PC-9 (cell line): ENCODE results near the gene TLR1. TPM values are rescaled to one million over a fixed set of nuclear protein-coding genes. Genes with fewer than 3 reads are reported as not detected.

Experiments used
- BruUV-seq: library from RNA; stranded (reverse); fragments of 400-500 nt; replicated peaks from 2 replicates; lab custom pipeline; 2021; lab: Mats Ljungman, UMichigan
- CTCF ChIA-PET: fragments of 300-600 bp; sonication (Branson Sonifier 250); formaldehyde crosslinking; loops from one replicate; lab custom pipeline; 2022; ENCODE audit warnings: antibody characterized with exemption; lab: Charles Lee
- POLR2A ChIA-PET: fragments of 300-600 bp; sonication (Branson Sonifier 250); formaldehyde crosslinking; loops from one replicate; lab custom pipeline; 2022; ENCODE audit warnings: antibody characterized with exemption; ENCODE audit not compliant: unreplicated experiment; lab: Charles Lee
- DNase-seq, 2 experiments: peaks; one replicate each; pipeline versions ENCODE4 v3.0.0 to v3.0.0-alpha.2; 2015 to 2022; ENCODE audit warnings: mixed read lengths in 1 of 2
- H2AFZ ChIP-seq: fragments of 200-600 bp; sonication (generic); 2 replicates; pipeline ENCODE4 v1.8.1; 2017; ENCODE audit warnings: antibody characterized with exemption
- H3F3A ChIP-seq: fragments of 200-600 bp; sonication (generic); 2 replicates; pipeline ENCODE4 v1.8.1; 2017; ENCODE audit warnings: antibody characterized with exemption, mild to moderate bottlenecking, low read depth; ENCODE audit not compliant: insufficient read depth
- H3K27ac ChIP-seq: fragments of 200-600 bp; sonication (generic); 2 replicates; pipeline ENCODE4 v1.6.1; 2016; ENCODE audit warnings: mixed run types
- H3K27me3 ChIP-seq: fragments of 200-600 bp; sonication (generic); 2 replicates; pipeline ENCODE4 v1.6.1; 2016; ENCODE audit warnings: low read depth, mixed run types; ENCODE audit not compliant: insufficient read depth
- H3K36me3 ChIP-seq: fragments of 200-600 bp; sonication (generic); 2 replicates; pipeline ENCODE4 v1.6.1; 2016; ENCODE audit warnings: low read depth, mixed run types
- H3K4me1 ChIP-seq: fragments of 200-600 bp; sonication (generic); replicated peaks from 2 replicates; pipeline ENCODE4 v1.6.1; 2016; ENCODE audit warnings: mixed run types; ENCODE audit not compliant: insufficient read depth
- H3K4me2 ChIP-seq: fragments of 200-600 bp; sonication (generic); 2 replicates; pipeline ENCODE4 v1.6.1; 2017; ENCODE audit warnings: mixed run types
- H3K4me3 ChIP-seq: fragments of 200-600 bp; sonication (generic); 2 replicates; pipeline ENCODE4 v1.6.1; 2016; ENCODE audit warnings: mixed run types
- H3K79me2 ChIP-seq: fragments of 200-600 bp; sonication (generic); 2 replicates; pipeline ENCODE4 v1.6.1; 2017; ENCODE audit warnings: low read depth, mixed run types
- H3K9me2 ChIP-seq: fragments of 200-600 bp; sonication (generic); 2 replicates; pipeline ENCODE4 v1.8.1; 2017; ENCODE audit warnings: mild to moderate bottlenecking; ENCODE audit not compliant: insufficient read depth
- H3K9me3 ChIP-seq: fragments of 200-600 bp; sonication (generic); 2 replicates; pipeline ENCODE4 v1.8.1; 2016; ENCODE audit warnings: low read depth; ENCODE audit not compliant: insufficient read depth
- H4K20me1 ChIP-seq: fragments of 200-600 bp; sonication (generic); 2 replicates; pipeline ENCODE4 v1.8.1; 2017; ENCODE audit not compliant: insufficient read depth
- EZH2 ChIP-seq: fragments of 200-600 bp; sonication (generic); IDR thresholded peaks from 2 replicates; pipeline ENCODE4 v1.8.0; 2017; ENCODE audit warnings: antibody characterized with exemption, low read depth
- intact Hi-C: fragments of 100-400 bp; cut with micrococcal nuclease; formaldehyde crosslinking; loops from one replicate; pipeline ENCODE4 v1.10.0; 2022; ENCODE audit not compliant: unreplicated experiment
- total RNA-seq: library from RNA; stranded (reverse); gene quantifications from 2 replicates; pipeline ENCODE4 v1.2.3, GENCODE V29; 2021
- TF ChIP-seq, protein P1 (sequence below): fragments of 200-600 bp; sonication (generic); conservative IDR thresholded peaks from 2 replicates; pipeline ENCODE4 v1.6.1; 2017; ENCODE audit warnings: mixed run types, antibody characterized with exemption, mild to moderate bottlenecking, moderate library complexity

TLR1 gene
- total RNA-seq, 1 experiment from 2014 or later, result 3.9 TPM

DNA sequence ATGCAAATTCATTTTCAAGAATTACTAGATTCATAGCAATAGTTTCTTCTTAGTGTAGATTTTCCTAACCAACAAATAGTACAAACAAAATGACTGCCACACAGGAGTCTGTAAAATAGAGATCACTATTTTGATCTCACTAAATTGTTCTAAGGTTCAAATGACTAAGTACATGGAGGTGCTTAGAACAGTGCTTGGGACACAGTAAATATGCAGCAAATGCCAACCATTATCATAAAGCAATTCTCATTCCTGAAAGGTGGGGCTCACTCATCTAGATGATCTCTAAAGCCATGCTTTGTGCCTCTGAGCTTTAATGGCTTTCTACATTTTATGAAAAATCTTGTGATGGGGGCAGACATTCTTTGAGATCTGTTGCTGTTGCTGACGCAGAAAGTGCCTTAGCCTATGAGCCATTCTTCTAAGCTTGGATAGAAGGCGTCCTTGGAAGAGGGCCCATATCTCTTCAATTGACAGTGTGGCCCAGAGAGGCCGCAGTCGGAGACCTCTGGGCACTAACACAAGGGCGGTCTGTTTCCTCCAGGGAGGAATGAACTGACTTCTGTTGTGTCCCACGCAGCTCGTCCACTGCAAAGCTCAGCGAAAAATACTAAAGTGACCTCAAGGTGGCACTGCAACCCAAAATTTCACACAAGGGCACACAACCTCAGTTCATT lies 45.3 kb downstream of the TLR1 start:
- no peaks in the 10 kb centered on the region for H3K36me3 ChIP-seq
- H2AFZ ChIP-seq, result peak overlapping the region; percentile 20; the same call in 1 of the 2 replicates
- no peaks in the 10 kb centered on the region for H4K20me1 ChIP-seq

GRCh38 chr4:38757945-38758600 lies 46.5 kb downstream of the TLR1 start:
- ChIA-PET CTCF (interaction anchor here (0.9 to 3.2 kb wide), 3 partner anchors 61 to 145 kb away, joined by 4 to 23 read pairs (median 7); no protein-coding TSS in a partner anchor), POLR2A (no interaction called here)
- no peak overlapping the region for H2AFZ ChIP-seq
- no peaks in the 10 kb centered on the region for H3K9me3 ChIP-seq
- DNase-seq, result peak in 1 of 2 experiments; percentile 20
- no peak overlapping the region for H3K4me2 ChIP-seq
- 0 out of 2 replicates have a peak, but pooled peaks cover 3% of the 10 kb centered on the region for H3F3A ChIP-seq
- intact Hi-C loops, result loop anchor here (2.0 to 10.0 kb wide), 3 partner anchors 47 to 1217 kb away; partner anchors contain the start of genes LIAS, PDS5A, RPL9 and TLR1
- no peak overlapping the region for H3K27ac ChIP-seq
- H3K79me2 ChIP-seq, result no peaks in the 10 kb centered on the region
- no peaks in the 10 kb centered on the region for H3K36me3 ChIP-seq
- peaks cover 6% of the 10 kb centered on the region; the same call in 1 of the 2 replicates for H3K4me1 ChIP-seq
- BruUV-seq, result no TSS peak
- H3K27me3 ChIP-seq, result no peaks in the 10 kb centered on the region
- H4K20me1 ChIP-seq, result no peaks in the 10 kb centered on the region
- H3K4me3 ChIP-seq, result no peak overlapping the region
- no peaks in the 10 kb centered on the region for H3K9me2 ChIP-seq
- TF ChIP-seq, protein P1, sequence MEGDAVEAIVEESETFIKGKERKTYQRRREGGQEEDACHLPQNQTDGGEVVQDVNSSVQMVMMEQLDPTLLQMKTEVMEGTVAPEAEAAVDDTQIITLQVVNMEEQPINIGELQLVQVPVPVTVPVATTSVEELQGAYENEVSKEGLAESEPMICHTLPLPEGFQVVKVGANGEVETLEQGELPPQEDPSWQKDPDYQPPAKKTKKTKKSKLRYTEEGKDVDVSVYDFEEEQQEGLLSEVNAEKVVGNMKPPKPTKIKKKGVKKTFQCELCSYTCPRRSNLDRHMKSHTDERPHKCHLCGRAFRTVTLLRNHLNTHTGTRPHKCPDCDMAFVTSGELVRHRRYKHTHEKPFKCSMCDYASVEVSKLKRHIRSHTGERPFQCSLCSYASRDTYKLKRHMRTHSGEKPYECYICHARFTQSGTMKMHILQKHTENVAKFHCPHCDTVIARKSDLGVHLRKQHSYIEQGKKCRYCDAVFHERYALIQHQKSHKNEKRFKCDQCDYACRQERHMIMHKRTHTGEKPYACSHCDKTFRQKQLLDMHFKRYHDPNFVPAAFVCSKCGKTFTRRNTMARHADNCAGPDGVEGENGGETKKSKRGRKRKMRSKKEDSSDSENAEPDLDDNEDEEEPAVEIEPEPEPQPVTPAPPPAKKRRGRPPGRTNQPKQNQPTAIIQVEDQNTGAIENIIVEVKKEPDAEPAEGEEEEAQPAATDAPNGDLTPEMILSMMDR, result peak; percentile 64
- no peak for TF ChIP-seq EZH2

More for the DNA sequence above, 45.3 kb downstream of the TLR1 start:
- peak in 1 of 2 experiments; percentile 36 for DNase-seq
- no peak overlapping the region for H3K27ac ChIP-seq
- H3K9me3 ChIP-seq, result no peaks in the 10 kb centered on the region
- TF ChIP-seq, protein P1, result peak; percentile 86
- no peak for TF ChIP-seq EZH2
- no peaks in the 10 kb centered on the region for H3K4me1 ChIP-seq
- no peaks in the 10 kb centered on the region for H3K79me2 ChIP-seq
- no peak overlapping the region for H3K4me3 ChIP-seq
- intact Hi-C loops, result loop anchor here (1.0 to 10.0 kb wide), 5 partner anchors 46 to 1216 kb away; partner anchors contain the start of genes LIAS, PDS5A, RPL9 and TLR1
- H3K9me2 ChIP-seq, result no peaks in the 10 kb centered on the region
- H3K27me3 ChIP-seq, result no peaks in the 10 kb centered on the region
- peak overlapping the region; percentile 42; the same call in 1 of the 2 replicates for H3K4me2 ChIP-seq
- POLR2A ChIA-PET, result interaction anchor here (0.6 to 0.7 kb wide), 3 partner anchors 13 to 730 kb away, joined by 3 to 5 read pairs (median 3); no protein-coding TSS in a partner anchor
- CTCF ChIA-PET, result interaction anchor here (0.5 to 3.2 kb wide), 7 partner anchors 23 to 579 kb away, joined by 3 to 23 read pairs (median 5); partner anchors contain the start of genes TLR1 and TLR10
- H3F3A ChIP-seq, result 0 out of 2 replicates have a peak, but pooled peaks cover 3% of the 10 kb centered on the region
- no TSS peak for BruUV-seq
